ENCODE measurements around the gene SHC2. TPM values are rescaled to one million over a fixed set of nuclear protein-coding genes. Genes with fewer than 3 reads are reported as not detected.

Gene SHC2
- total and polyA plus RNA-seq, 2 of the 13 experiments (the other 11 are each of a cell fraction or from before 2014, with no cell fraction given), result 9.0 to 18.3 TPM

DNA sequence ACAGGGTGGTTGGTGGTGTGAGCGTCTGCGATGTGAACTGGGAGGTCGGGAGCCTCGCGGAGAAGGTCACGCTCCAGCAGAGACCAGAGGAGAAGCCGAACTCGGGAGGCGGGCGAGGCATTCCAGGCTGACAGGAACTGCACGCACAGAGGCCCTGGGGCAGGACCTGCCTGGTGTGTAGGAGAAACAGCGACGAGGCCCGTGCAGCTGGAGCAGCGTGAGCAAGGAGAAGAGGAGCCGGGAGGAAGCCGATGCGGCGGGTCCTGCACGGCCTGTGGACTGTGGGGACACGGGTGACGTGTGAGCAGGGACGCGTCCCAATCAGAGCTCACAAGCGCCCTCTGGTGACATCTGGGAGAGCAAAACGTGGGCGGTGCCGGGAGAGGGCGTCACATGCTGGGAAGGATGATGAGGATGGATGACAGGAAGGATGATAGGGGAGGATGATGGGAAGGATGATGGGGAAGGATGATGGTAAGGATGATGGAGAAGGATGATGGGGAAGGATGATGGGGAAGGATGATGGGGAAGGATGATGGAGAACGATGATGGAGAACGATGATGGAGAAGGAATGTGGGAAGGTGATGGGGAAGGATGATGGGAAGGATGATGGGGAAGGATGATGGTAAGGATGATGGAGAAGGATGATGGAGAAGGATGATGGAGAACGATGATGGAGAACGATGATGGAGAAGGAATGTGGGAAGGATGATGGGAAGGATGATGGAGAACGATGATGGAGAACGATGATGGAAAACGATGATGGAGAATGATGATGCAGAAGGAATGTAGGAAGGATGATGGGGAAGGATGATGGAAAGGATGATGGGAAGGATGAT lies 19.4 kb upstream of the SHC2 start:
- ATAC-seq (peak; percentile 66), DNase-seq (ENCODE audit: low spot score) (peak; percentile 63), FAIRE-seq (no peak)
- Histone ChIP-seq H3K4me1 (ENCODE audit: insufficient read depth, low read length) (peaks cover 16% of the 10 kb centered on the region), H4K20me1 (ENCODE audit: insufficient read depth, low read length) (no peaks in the 10 kb centered on the region; the same call in 1 of the 2 replicates), H3K9ac (ENCODE audit: insufficient read depth, low read depth, low read length) (no peak overlapping the region), H3K36me3 (replicated peaks in 1 of 2; ENCODE audit: control insufficient read depth in 1 of 2, insufficient read depth in 2 of 2, low read length in 2 of 2) (no peaks in the 10 kb centered on the region), H3K27ac (ENCODE audit: extremely low read length, insufficient read depth, low read length) (no peak overlapping the region), H3K4me2 (ENCODE audit: low read depth, low read length) (peak overlapping the region; percentile 74), H3K79me2 (ENCODE audit: insufficient read depth, low read length) (no peaks in the 10 kb centered on the region), H3K9me3 (ENCODE audit: low read length) (peaks cover 4% of the 10 kb centered on the region; the same call in 1 of the 2 replicates), H3K27me3 (ENCODE audit: control insufficient read depth in 1 of 2, insufficient read depth in 2 of 2, low read length in 2 of 2) (peaks cover 5 to 11% of the 10 kb centered on the region in 2 experiments; a peak in 4 of 5 replicates), H2AFZ (ENCODE audit: low read length) (no peak overlapping the region), H3K4me3 (replicated peaks in 1 of 3; ENCODE audit: insufficient read depth in 1 of 3, low read depth in 2 of 3, low read length in 3 of 3) (peak overlapping the region in 1 of 3 experiments; percentile 66; a peak in 3 of 6 replicates)
- in situ Hi-C loops (cut with HindIII; ENCODE audit: extremely low pct_ligation_motif_present, low pct_unique_long_range_greater_than_20kb) (loop anchor here (5.0 kb wide), 1 partner anchor 98 kb away; no protein-coding TSS in a partner anchor), intact Hi-C loops (cut with micrococcal nuclease; ENCODE audit: unreplicated experiment) (loop anchor here (2.0 kb wide), 1 partner anchor 91 kb away; no protein-coding TSS in a partner anchor)
- ChIA-PET CTCF (ENCODE audit: low intra/inter-chr PET ratio, low total read pairs) (interaction anchor here (0.6 to 2.6 kb wide), 4 partner anchors 30 to 96 kb away, joined by 3 to 19 read pairs (median 5); no protein-coding TSS in a partner anchor), POLR2A (interaction anchor here (1.0 kb wide), 1 partner anchor 19 kb away, joined by 3 read pairs; no protein-coding TSS in a partner anchor)
- WGBS (ENCODE audit: low lambda C conversion rate), result 20% methylated on average over 36 of the region's 36 CpGs
- BruUV-seq (replicated peaks), result no TSS peak
- TF ChIP-seq CREM (IDR thresholded peaks at IDR 0.05) (peak; percentile 18; the same call in 1 of the 2 replicates), CREM (CRISPR knock-in tag; IDR thresholded peaks at IDR 0.05) (no peak), NONO (IDR thresholded peaks at IDR 0.05) (0 out of 2 replicates have a peak, but pooled peaks have one; percentile 67), NONO (CRISPR knock-in tag; conservative IDR thresholded peaks at IDR 0.05) (peak; percentile 36; the same call in 1 of the 2 replicates), TEAD3 (CRISPR knock-in tag; optimal IDR thresholded peaks at IDR 0.05; ENCODE audit: borderline replicate concordance) (peak; percentile 33), THAP11 (CRISPR knock-in tag; IDR thresholded peaks at IDR 0.05) (peak; percentile 43; the same call in 1 of the 2 replicates), NBN (conservative IDR thresholded peaks at IDR 0.05) (peak; percentile 99), ZNF713 (CRISPR knock-in tag; IDR thresholded peaks at IDR 0.05) (no peak), ZNF761 (CRISPR knock-in tag; conservative IDR thresholded peaks at IDR 0.05) (0 out of 2 replicates have a peak, but pooled peaks have one; percentile 27), MTA1 (CRISPR knock-in tag; IDR thresholded peaks at IDR 0.05; ENCODE audit: borderline replicate concordance) (peak; percentile 88; the same call in 1 of the 2 replicates), ZNF225 (CRISPR knock-in tag; IDR thresholded peaks at IDR 0.05) (peak; percentile 26; the same call in 1 of the 2 replicates)
- TF ChIP-seq, protein P1, sequence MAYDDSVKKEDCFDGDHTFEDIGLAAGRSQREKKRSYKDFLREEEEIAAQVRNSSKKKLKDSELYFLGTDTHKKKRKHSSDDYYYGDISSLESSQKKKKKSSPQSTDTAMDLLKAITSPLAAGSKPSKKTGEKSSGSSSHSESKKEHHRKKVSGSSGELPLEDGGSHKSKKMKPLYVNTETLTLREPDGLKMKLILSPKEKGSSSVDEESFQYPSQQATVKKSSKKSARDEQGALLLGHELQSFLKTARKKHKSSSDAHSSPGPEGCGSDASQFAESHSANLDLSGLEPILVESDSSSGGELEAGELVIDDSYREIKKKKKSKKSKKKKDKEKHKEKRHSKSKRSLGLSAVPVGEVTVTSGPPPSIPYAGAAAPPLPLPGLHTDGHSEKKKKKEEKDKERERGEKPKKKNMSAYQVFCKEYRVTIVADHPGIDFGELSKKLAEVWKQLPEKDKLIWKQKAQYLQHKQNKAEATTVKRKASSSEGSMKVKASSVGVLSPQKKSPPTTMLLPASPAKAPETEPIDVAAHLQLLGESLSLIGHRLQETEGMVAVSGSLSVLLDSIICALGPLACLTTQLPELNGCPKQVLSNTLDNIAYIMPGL (CRISPR knock-in tag; IDR thresholded peaks at IDR 0.05; ENCODE audit: borderline replicate concordance in 1 of 2, low read depth in 1 of 2), result peak; percentile 61 to 78; a peak in 3 of 4 replicates
- TF ChIP-seq, protein P2, sequence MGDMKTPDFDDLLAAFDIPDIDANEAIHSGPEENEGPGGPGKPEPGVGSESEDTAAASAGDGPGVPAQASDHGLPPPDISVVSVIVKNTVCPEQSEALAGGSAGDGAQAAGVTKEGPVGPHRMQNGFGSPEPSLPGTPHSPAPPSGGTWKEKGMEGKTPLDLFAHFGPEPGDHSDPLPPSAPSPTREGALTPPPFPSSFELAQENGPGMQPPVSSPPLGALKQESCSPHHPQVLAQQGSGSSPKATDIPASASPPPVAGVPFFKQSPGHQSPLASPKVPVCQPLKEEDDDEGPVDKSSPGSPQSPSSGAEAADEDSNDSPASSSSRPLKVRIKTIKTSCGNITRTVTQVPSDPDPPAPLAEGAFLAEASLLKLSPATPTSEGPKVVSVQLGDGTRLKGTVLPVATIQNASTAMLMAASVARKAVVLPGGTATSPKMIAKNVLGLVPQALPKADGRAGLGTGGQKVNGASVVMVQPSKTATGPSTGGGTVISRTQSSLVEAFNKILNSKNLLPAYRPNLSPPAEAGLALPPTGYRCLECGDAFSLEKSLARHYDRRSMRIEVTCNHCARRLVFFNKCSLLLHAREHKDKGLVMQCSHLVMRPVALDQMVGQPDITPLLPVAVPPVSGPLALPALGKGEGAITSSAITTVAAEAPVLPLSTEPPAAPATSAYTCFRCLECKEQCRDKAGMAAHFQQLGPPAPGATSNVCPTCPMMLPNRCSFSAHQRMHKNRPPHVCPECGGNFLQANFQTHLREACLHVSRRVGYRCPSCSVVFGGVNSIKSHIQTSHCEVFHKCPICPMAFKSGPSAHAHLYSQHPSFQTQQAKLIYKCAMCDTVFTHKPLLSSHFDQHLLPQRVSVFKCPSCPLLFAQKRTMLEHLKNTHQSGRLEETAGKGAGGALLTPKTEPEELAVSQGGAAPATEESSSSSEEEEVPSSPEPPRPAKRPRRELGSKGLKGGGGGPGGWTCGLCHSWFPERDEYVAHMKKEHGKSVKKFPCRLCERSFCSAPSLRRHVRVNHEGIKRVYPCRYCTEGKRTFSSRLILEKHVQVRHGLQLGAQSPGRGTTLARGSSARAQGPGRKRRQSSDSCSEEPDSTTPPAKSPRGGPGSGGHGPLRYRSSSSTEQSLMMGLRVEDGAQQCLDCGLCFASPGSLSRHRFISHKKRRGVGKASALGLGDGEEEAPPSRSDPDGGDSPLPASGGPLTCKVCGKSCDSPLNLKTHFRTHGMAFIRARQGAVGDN (CRISPR knock-in tag; IDR thresholded peaks at IDR 0.05), result peak; percentile 74
- TF ChIP-seq, protein P3, sequence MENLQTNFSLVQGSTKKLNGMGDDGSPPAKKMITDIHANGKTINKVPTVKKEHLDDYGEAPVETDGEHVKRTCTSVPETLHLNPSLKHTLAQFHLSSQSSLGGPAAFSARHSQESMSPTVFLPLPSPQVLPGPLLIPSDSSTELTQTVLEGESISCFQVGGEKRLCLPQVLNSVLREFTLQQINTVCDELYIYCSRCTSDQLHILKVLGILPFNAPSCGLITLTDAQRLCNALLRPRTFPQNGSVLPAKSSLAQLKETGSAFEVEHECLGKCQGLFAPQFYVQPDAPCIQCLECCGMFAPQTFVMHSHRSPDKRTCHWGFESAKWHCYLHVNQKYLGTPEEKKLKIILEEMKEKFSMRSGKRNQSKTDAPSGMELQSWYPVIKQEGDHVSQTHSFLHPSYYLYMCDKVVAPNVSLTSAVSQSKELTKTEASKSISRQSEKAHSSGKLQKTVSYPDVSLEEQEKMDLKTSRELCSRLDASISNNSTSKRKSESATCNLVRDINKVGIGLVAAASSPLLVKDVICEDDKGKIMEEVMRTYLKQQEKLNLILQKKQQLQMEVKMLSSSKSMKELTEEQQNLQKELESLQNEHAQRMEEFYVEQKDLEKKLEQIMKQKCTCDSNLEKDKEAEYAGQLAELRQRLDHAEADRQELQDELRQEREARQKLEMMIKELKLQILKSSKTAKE (CRISPR knock-in tag; IDR thresholded peaks at IDR 0.05; ENCODE audit: borderline replicate concordance), result peak; percentile 40; the same call in 1 of the 2 replicates
